T47D (cell line): ENCODE results near the gene LY9.
"Not testable (repeated sequence)": the region's sequence is repeated elsewhere in the genome, so short reads cannot be mapped to it uniquely, and the experiment has no call there.

Source experiments
- DNase-seq, 2 experiments: peaks; one replicate each; pipeline versions ENCODE4 v3.0.0 to v3.0.0-alpha.2; 2011 to 2012; ENCODE audit warnings: low read depth in 1 of 2, low spot score in 1 of 2
- JUND ChIP-seq: IDR thresholded peaks from 2 replicates; pipeline ENCODE4 v1.6.1; 2012; ENCODE audit warnings: low read depth
- in situ Hi-C: cut with HindIII; loops from 2 replicates; pipeline ENCODE4 v1.10.0; 2016; ENCODE audit warnings: low sequenced_read_pairs, low pct_unique_long_range_greater_than_20kb

LY9 gene

GRCh38 chr1:160859166-160859565 is 63.2 kb downstream of the LY9 start:
- no peak for TF ChIP-seq JUND
- DNase-seq, result no peak
- in situ Hi-C loops, result no loop called here

- DNase-seq, result no peak
- no peak for TF ChIP-seq JUND
- in situ Hi-C loops, result no loop called here
These were observed 65.0 kb downstream of the LY9 start for GRCh38 chr1:160860840-160861505.

GRCh38 chr1:160862203-160863060 is 66.5 kb downstream of the LY9 start, which contains the start of gene CD244:
Gene CD244 (minus strand): TSS chr1:160862887. CDS start chr1:160862677, 210 bp downstream.
- TF ChIP-seq JUND, result no peak
- in situ Hi-C loops, result no loop called here
- DNase-seq, result peak in 1 of 2 experiments; percentile 37

- no peak for TF ChIP-seq JUND
- in situ Hi-C loops, result no loop called here
- DNase-seq, result no peak
These were observed 67.2 kb downstream of the LY9 start for GRCh38 chr1:160863061-160863773.

- in situ Hi-C loops, result no loop called here
- DNase-seq, result no peak
- TF ChIP-seq JUND, result no peak
These were observed 67.8 kb downstream of the LY9 start for GRCh38 chr1:160863774-160864131.

- TF ChIP-seq JUND, result no peak
- in situ Hi-C loops, result no loop called here
- no peak for DNase-seq
These were observed 68.2 kb downstream of the LY9 start for GRCh38 chr1:160864173-160864572.

- in situ Hi-C loops, result no loop called here
- TF ChIP-seq JUND, result no peak
- no peak for DNase-seq
These were observed 69.4 kb downstream of the LY9 start for GRCh38 chr1:160865337-160865736.

- TF ChIP-seq JUND, result no peak
- no peak for DNase-seq
- in situ Hi-C loops, result no loop called here
These were observed 70.2 kb downstream of the LY9 start for GRCh38 chr1:160866001-160866694.

DNA sequence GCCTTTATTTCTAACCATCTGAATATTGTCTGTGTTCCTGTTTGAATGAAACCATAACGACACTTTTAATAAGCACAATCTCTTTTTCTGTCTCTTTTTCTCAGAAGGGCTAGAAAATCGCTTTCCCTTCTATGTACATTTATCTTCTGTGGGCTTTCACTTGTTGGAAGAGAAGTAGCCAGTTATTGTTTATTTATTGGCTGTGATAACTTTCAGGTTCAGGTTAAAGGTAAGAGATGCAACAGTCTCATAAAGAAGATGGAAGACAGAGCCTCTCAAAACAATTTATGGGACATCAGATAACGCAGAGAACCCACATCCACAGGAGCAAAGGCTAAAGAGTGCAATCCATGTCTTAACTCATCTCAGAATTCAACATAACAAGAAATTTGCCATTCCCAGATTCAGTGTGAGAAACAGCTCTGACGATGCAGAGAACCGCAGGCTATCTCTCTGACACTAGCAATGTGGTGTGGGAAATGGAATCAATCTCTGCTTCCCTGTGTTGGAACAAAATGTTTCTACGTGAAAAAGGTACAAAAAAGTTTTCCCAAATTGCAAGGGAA is 70.8 kb downstream of the LY9 start:
- no peak for TF ChIP-seq JUND
- DNase-seq, result no peak
- in situ Hi-C loops, result no loop called here

- DNase-seq, in situ Hi-C loops: not testable (repeated sequence)
These were observed 71.7 kb downstream of the LY9 start for GRCh38 chr1:160867651-160868050.

- in situ Hi-C loops, result no loop called here
- no peak for TF ChIP-seq JUND
- no peak for DNase-seq
These were observed 72.2 kb downstream of the LY9 start for GRCh38 chr1:160868141-160868540.

GRCh38 chr1:160874935-160875334 is 79.0 kb downstream of the LY9 start:
- no peak for TF ChIP-seq JUND
- in situ Hi-C loops, result no loop called here
- no peak for DNase-seq

DNA sequence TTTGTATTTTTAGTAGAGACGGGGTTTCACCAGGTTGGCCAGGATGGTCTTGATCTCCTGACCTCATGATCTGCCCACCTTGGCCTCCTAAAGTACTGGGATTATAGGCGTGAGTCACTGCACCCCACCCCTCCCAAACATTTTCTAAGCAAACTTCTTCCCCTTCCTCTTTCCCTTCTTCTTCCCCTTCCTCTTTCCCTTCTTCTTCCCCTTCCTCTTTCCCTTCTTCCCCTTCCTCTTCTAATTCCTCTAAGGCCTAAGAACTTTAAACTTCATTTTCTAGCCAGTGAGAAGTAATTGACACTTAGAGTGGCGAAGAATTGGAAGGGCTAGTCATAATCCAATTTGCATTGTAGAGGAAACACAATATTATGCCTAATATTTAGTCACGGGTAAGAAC is 79.6 kb downstream of the LY9 start:
- in situ Hi-C loops, DNase-seq: not testable (repeated sequence)
